ENCODE measurements around the gene WBP1.

- TF ChIP-seq SNAI2 (CRISPR knock-in tag; IDR thresholded peaks at IDR 0.05) = no peak
- TF ChIP-seq ISL1 (CRISPR knock-in tag; IDR thresholded peaks at IDR 0.05) = no peak
- no peak for TF ChIP-seq CSDC2 (CRISPR knock-in tag; IDR thresholded peaks at IDR 0.05)
- TF ChIP-seq ESRRG (CRISPR knock-in tag; IDR thresholded peaks at IDR 0.05) = no peak
- no peak for TF ChIP-seq PATZ1 (CRISPR knock-in tag; IDR thresholded peaks at IDR 0.05; ENCODE audit: borderline replicate concordance)
- no peak for TF ChIP-seq ZNF565 (CRISPR knock-in tag; conservative IDR thresholded peaks at IDR 0.05; ENCODE audit: low read depth)
- TF ChIP-seq CREB5 (CRISPR knock-in tag; IDR thresholded peaks at IDR 0.05; ENCODE audit: low read depth) = no peak
- TF ChIP-seq OSR1 (CRISPR knock-in tag; IDR thresholded peaks at IDR 0.05) = no peak
Measured at GRCh38 chr2:74488643-74489481, 30.6 kb downstream of the WBP1 start.
